IMR-90 (cell line): Measurements from ENCODE around the gene TCAP. TPM values are rescaled to one million over a fixed set of nuclear protein-coding genes. Genes with fewer than 3 reads are reported as not detected.

Experiments used
- ATAC-seq: fragments of 200-7000 bp; cut with Tn5 transposase; 2 replicates; pipeline ENCODE4 v1.9.1; 2020; ENCODE audit warnings: low read depth, mild to moderate bottlenecking, moderate library complexity
- BruUV-seq: library from RNA; stranded (reverse); fragments of 400-500 nt; replicated peaks from 2 replicates; lab custom pipeline; 2021; lab: Mats Ljungman, UMichigan
- CTCF ChIA-PET: fragments of 300-600 bp; formaldehyde crosslinking; extraction: SDS; loops from one replicate; lab custom pipeline; 2021; ENCODE audit warnings: antibody characterized with exemption; lab: Yijun Ruan, JAX
- POLR2A ChIA-PET: fragments of 300-600 bp; sonication (Branson Sonifier 250); formaldehyde crosslinking; loops from one replicate; lab custom pipeline; 2022; ENCODE audit warnings: antibody characterized with exemption; ENCODE audit not compliant: unreplicated experiment; lab: Charles Lee
- DNase-seq: peaks from one replicate; pipeline ENCODE4 v3.0.0; 2013
- H2AFZ ChIP-seq: replicated peaks from 2 replicates; pipeline ENCODE3; 2013; ENCODE audit warnings: low read length, mild to moderate bottlenecking; ENCODE audit not compliant: poor library complexity
- H2AK5ac ChIP-seq: 2 replicates; pipeline ENCODE4 v1.6.1; 2013; ENCODE audit warnings: low read depth, low read length, inconsistent platforms
- H2AK9ac ChIP-seq: replicated peaks from 2 replicates; pipeline ENCODE3; 2013; ENCODE audit warnings: mild to moderate bottlenecking, low read depth, low read length, moderate library complexity; ENCODE audit not compliant: poor library complexity
- H2BK120ac ChIP-seq: 2 replicates; pipeline ENCODE4 v1.6.1; 2013; ENCODE audit warnings: low read depth, low read length, inconsistent platforms
- H2BK15ac ChIP-seq: 3 replicates; pipeline ENCODE4 v1.6.1; 2013; ENCODE audit warnings: low read depth, low read length, inconsistent platforms
- H2BK20ac ChIP-seq: 2 replicates; pipeline ENCODE4 v1.6.1; 2013; ENCODE audit warnings: low read depth, mild to moderate bottlenecking, inconsistent platforms, low read length, moderate library complexity
- H2BK5ac ChIP-seq: 2 replicates; pipeline ENCODE4 v1.6.1; 2013; ENCODE audit warnings: mild to moderate bottlenecking, low read depth, low read length, inconsistent platforms; ENCODE audit not compliant: poor library complexity, severe bottlenecking
- H3K14ac ChIP-seq: replicated peaks from 2 replicates; pipeline ENCODE4 v1.6.1; 2013; ENCODE audit warnings: low read depth, low read length, inconsistent platforms
- H3K18ac ChIP-seq: 2 replicates; pipeline ENCODE4 v1.6.1; 2013; ENCODE audit warnings: low read depth, low read length, control low read depth
- H3K23ac ChIP-seq: 2 replicates; pipeline ENCODE4 v1.6.1; 2013; ENCODE audit warnings: low read depth, low read length, inconsistent platforms
- H3K27ac ChIP-seq: 2 replicates; pipeline ENCODE4 v1.5.1; 2013; ENCODE audit warnings: mild to moderate bottlenecking, control low read depth, low read length; ENCODE audit not compliant: insufficient read depth
- H3K27me3 ChIP-seq: 2 replicates; pipeline ENCODE4 v1.6.1; 2013; ENCODE audit warnings: low read length; ENCODE audit not compliant: control insufficient read depth, insufficient read depth
- H3K36me3 ChIP-seq: 2 replicates; pipeline ENCODE4 v1.6.1; 2013; ENCODE audit warnings: low read length, mixed read lengths; ENCODE audit not compliant: control insufficient read depth, insufficient read depth
- H3K4ac ChIP-seq: 2 replicates; pipeline ENCODE4 v1.6.1; 2013; ENCODE audit warnings: low read depth, low read length, inconsistent platforms
- H3K4me1 ChIP-seq: 2 replicates; pipeline ENCODE4 v1.6.1; 2013; ENCODE audit warnings: low read length, mixed read lengths; ENCODE audit not compliant: control insufficient read depth, insufficient read depth
- H3K4me2 ChIP-seq: 2 replicates; pipeline ENCODE4 v1.6.1; 2013; ENCODE audit warnings: low read depth, mild to moderate bottlenecking, control low read depth, low read length, moderate library complexity
- H3K4me3 ChIP-seq: 2 replicates; pipeline ENCODE4 v1.5.1; 2013; ENCODE audit warnings: low read depth, mild to moderate bottlenecking, control low read depth, low read length, moderate library complexity; ENCODE audit not compliant: insufficient read depth
- H3K56ac ChIP-seq: 2 replicates; pipeline ENCODE4 v1.6.1; 2013; ENCODE audit warnings: low read length, inconsistent platforms; ENCODE audit not compliant: insufficient read depth; ENCODE audit errors: extremely low read depth
- H3K79me1 ChIP-seq, 2 experiments: 2 replicates each; pipeline ENCODE4 v1.6.1; 2013; ENCODE audit warnings: low read length in 2 of 2, inconsistent platforms in 1 of 2, low read depth in 1 of 2
- H3K9ac ChIP-seq: 2 replicates; pipeline ENCODE4 v1.6.1; 2013; ENCODE audit warnings: low read depth, low read length, control low read depth
- H3K9me1 ChIP-seq: 2 replicates; pipeline ENCODE4 v1.6.1; 2013; ENCODE audit warnings: low read length, inconsistent platforms; ENCODE audit not compliant: insufficient read depth
- H3K9me3 ChIP-seq: 2 replicates; pipeline ENCODE4 v1.6.1; 2013; ENCODE audit warnings: low read length; ENCODE audit not compliant: control insufficient read depth, insufficient read depth
- H4K20me1 ChIP-seq: 2 replicates; pipeline ENCODE4 v1.6.1; 2013; ENCODE audit warnings: low read length, inconsistent platforms; ENCODE audit not compliant: insufficient read depth
- H4K5ac ChIP-seq: 2 replicates; pipeline ENCODE4 v1.6.1; 2013; ENCODE audit warnings: mild to moderate bottlenecking, low read depth, low read length, control low read depth
- H4K8ac ChIP-seq, 2 experiments: 2 replicates each; pipeline ENCODE4 v1.6.1; 2013; ENCODE audit warnings: low read depth in 2 of 2, low read length in 2 of 2, control low read depth in 1 of 2, inconsistent platforms in 1 of 2
- H4K91ac ChIP-seq: 2 replicates; pipeline ENCODE4 v1.6.1; 2013; ENCODE audit warnings: low read depth, low read length, inconsistent platforms; ENCODE audit not compliant: insufficient read depth
- BHLHE40 ChIP-seq: fragments of 150-350 bp; IDR thresholded peaks from 2 replicates; pipeline ENCODE4 v1.6.1; 2016; ENCODE audit warnings: mild to moderate bottlenecking, low read depth, low read length
- CEBPB ChIP-seq: IDR thresholded peaks from 2 replicates; pipeline ENCODE4 v1.6.1; 2012; ENCODE audit warnings: low read depth, low read length, improper control_type of control experiment
- CHD1 ChIP-seq: IDR thresholded peaks from 2 replicates; pipeline ENCODE4 v1.6.1; 2012; ENCODE audit warnings: low read depth, low read length, improper control_type of control experiment
- CTCF ChIP-seq: conservative IDR thresholded peaks from 2 replicates; pipeline ENCODE4 v1.5.1; 2012; ENCODE audit warnings: mild to moderate bottlenecking, low read depth, low read length, improper control_type of control experiment
- ELK1 ChIP-seq: fragments of 150-350 bp; IDR thresholded peaks from 2 replicates; pipeline ENCODE4 v1.6.1; 2016; ENCODE audit warnings: low read depth, mild to moderate bottlenecking, low read length, moderate library complexity, borderline replicate concordance
- FOS ChIP-seq: fragments of 150-350 bp; IDR thresholded peaks from 2 replicates; pipeline ENCODE4 v1.6.1; 2016; ENCODE audit warnings: low read depth, low read length
- MAFK ChIP-seq: IDR thresholded peaks from 2 replicates; pipeline ENCODE4 v1.6.1; 2012; ENCODE audit warnings: low read depth, low read length, improper control_type of control experiment
- MXI1 ChIP-seq: IDR thresholded peaks from 2 replicates; pipeline ENCODE4 v1.6.1; 2012; ENCODE audit warnings: low read depth, mild to moderate bottlenecking, low read length, moderate library complexity, borderline replicate concordance
- NFE2L2 ChIP-seq: fragments of 150-350 bp; IDR thresholded peaks from 2 replicates; pipeline ENCODE4 v1.6.1; 2016; ENCODE audit warnings: low read depth, mild to moderate bottlenecking, low read length
- POLR2A ChIP-seq: IDR thresholded peaks from 2 replicates; pipeline ENCODE4 v1.6.1; 2012; ENCODE audit warnings: mild to moderate bottlenecking, low read depth, low read length
- RAD21 ChIP-seq: IDR thresholded peaks from 2 replicates; pipeline ENCODE4 v1.6.1; 2012; ENCODE audit warnings: low read length, improper control_type of control experiment
- RCOR1 ChIP-seq: IDR thresholded peaks from 2 replicates; pipeline ENCODE4 v1.6.1; 2012; ENCODE audit warnings: mild to moderate bottlenecking, low read length, improper control_type of control experiment; ENCODE audit not compliant: insufficient replicate concordance
- RFX5 ChIP-seq: IDR thresholded peaks from 2 replicates; pipeline ENCODE4 v1.8.0; 2012; ENCODE audit warnings: low read depth, mild to moderate bottlenecking, low read length, moderate library complexity
- SMC3 ChIP-seq: fragments of 150-350 bp; IDR thresholded peaks from 2 replicates; pipeline ENCODE4 v1.6.1; 2016; ENCODE audit warnings: low read depth, mild to moderate bottlenecking, antibody characterized with exemption, low read length, moderate library complexity
- USF2 ChIP-seq: fragments of 150-350 bp; IDR thresholded peaks from 2 replicates; pipeline ENCODE4 v1.6.1; 2017; ENCODE audit warnings: mild to moderate bottlenecking, antibody characterized with exemption, low read length, low read depth
- WGBS, 2 experiments: methylation state at CpG; one replicate each; pipeline versions ENCODE4 v1.1.5 to v1.1.7; 2013; ENCODE audit warnings: missing lambda C conversion rate in 2 of 2; ENCODE audit not compliant: insufficient read length in 1 of 2; ENCODE audit errors: extremely low coverage in 2 of 2; 5-methylcytosine and 5-hydroxymethylcytosine counted together
- dilution Hi-C: fragments of 300-500 bp; cut with HindIII; formaldehyde crosslinking; loops from one replicate; pipeline ENCODE4 v1.14.3; 2018; ENCODE audit warnings: low sequenced_read_pairs; ENCODE audit not compliant: unreplicated experiment
- in situ Hi-C: fragments of 300-500 bp; cut with MboI; formaldehyde crosslinking; loops from 3 replicates; pipeline ENCODE4 v1.14.3; 2019; ENCODE audit warnings: low sequenced_read_pairs, inconsistent platforms, mixed read lengths
- intact Hi-C: fragments of 100-400 bp; cut with micrococcal nuclease; formaldehyde crosslinking; loops from 2 replicates; pipeline ENCODE4 v1.10.0; 2022
- polyA plus RNA-seq, 3 experiments: library from polyadenylated mRNA; depleted of rRNA; stranded (reverse); fragments of >200 nt; gene quantifications; 2 replicates each; pipeline ENCODE4 v1.2.3, GENCODE V29; 2012; ENCODE audit warnings: low replicate concordance in 1 of 3
- total RNA-seq: library from RNA; depleted of rRNA; stranded (reverse); fragments of >200 nt; gene quantifications from 2 replicates; pipeline ENCODE4 v1.2.3, GENCODE V29; 2012

TCAP gene
- total and polyA plus RNA-seq, 2 of the 4 experiments (the other 2 are of a cell fraction), result under 0.01 to 0.21 TPM

GRCh38 chr17:39673335-39674081 is 8.4 kb downstream of the TCAP start:
- Histone ChIP-seq H2BK15ac (no peak overlapping the region), H3K18ac (no peak overlapping the region), H4K20me1 (no peaks in the 10 kb centered on the region), H4K91ac (no peak overlapping the region), H3K27me3 (peaks cover 32% of the 10 kb centered on the region), H2BK120ac (no peak overlapping the region), H2AK5ac (no peak overlapping the region), H3K9me3 (no peaks in the 10 kb centered on the region), H2BK20ac (no peak overlapping the region), H3K4me3 (no peak overlapping the region), H3K14ac (no peak overlapping the region), H2AFZ (no peak overlapping the region), H2BK5ac (no peak overlapping the region), H3K9ac (no peak overlapping the region), H3K4me2 (no peak overlapping the region), H3K23ac (no peak overlapping the region), H4K8ac (no peak overlapping the region), H4K5ac (no peak overlapping the region), H3K9me1 (peaks cover 7% of the 10 kb centered on the region; the same call in 1 of the 2 replicates), H3K36me3 (peaks cover 4% of the 10 kb centered on the region; the same call in 1 of the 2 replicates), H3K27ac (no peak overlapping the region), H3K4ac (no peak overlapping the region), H3K4me1 (peaks cover 10% of the 10 kb centered on the region), H3K56ac (no peak overlapping the region), H2AK9ac (no peak overlapping the region), H3K79me1 (no peaks in the 10 kb centered on the region)
- dilution Hi-C loops, result no loop called here
- no TSS peak for BruUV-seq
- ATAC-seq (no peak), DNase-seq (no peak)
- no peak for TF ChIP-seq CHD1
- TF ChIP-seq RAD21, result no peak
- TF ChIP-seq MAFK, result no peak
- TF ChIP-seq RFX5, result no peak
- no peak for TF ChIP-seq FOS
- no peak for TF ChIP-seq CEBPB
- TF ChIP-seq RCOR1, result no peak
- no peak for TF ChIP-seq CTCF
- no peak for TF ChIP-seq USF2
- TF ChIP-seq NFE2L2, result no peak
- TF ChIP-seq SMC3, result no peak
- no peak for TF ChIP-seq BHLHE40
- TF ChIP-seq POLR2A, result no peak
- no peak for TF ChIP-seq MXI1
- TF ChIP-seq ELK1, result no peak
- in situ Hi-C loops, result no loop called here
- intact Hi-C loops, result no loop called here
- POLR2A ChIA-PET, result no interaction called here
- CTCF ChIA-PET, result no interaction called here
- WGBS, 2 experiments, result 71% methylated on average over 10 of the region's 13 CpGs; no CpG with 5 or more reads in 1 of the 2 experiments
